ENCODE data around the gene ZNF462.
"Not testable (repeated sequence)": the region's sequence is repeated elsewhere in the genome, so short reads cannot be mapped to it uniquely, and the experiment has no call there.

Gene ZNF462

DNA sequence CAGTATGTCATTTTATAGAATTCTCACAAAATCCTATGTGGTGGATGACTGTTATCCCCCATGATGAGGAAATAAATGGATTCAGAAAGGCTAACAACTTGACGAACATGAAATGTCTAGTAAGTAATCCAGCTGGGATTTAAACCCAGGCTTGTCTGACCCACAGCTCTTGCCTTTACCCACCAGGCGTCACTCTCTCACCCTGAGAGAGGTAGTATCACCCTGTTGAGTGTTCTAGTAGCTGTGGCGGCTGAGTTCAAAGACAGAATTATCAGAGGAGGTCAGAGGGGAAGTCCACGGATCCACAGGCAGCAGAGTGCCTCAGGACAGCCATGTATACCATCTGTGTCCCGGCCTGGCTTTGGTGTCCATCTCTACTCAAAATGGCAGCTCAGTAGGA is 113.8 kb downstream of the ZNF462 start:
- no peak for DNase-seq (ENCODE audit: low spot score)
- H3K4me1 ChIP-seq (ENCODE audit: insufficient read depth, poor library complexity, severe bottlenecking): no peaks in the 10 kb centered on the region
- ATAC-seq (ENCODE audit: low read depth): no peak
- no peak overlapping the region for H3K27ac ChIP-seq (ENCODE audit: poor library complexity, severe bottlenecking)
- no peak overlapping the region for H3K4me3 ChIP-seq (ENCODE audit: severe bottlenecking)
- H3K9me3 ChIP-seq (ENCODE audit: severe bottlenecking): no peaks in the 10 kb centered on the region
- no peaks in the 10 kb centered on the region for H3K27me3 ChIP-seq (ENCODE audit: insufficient read depth, poor library complexity, severe bottlenecking)
- TF ChIP-seq, protein P1, sequence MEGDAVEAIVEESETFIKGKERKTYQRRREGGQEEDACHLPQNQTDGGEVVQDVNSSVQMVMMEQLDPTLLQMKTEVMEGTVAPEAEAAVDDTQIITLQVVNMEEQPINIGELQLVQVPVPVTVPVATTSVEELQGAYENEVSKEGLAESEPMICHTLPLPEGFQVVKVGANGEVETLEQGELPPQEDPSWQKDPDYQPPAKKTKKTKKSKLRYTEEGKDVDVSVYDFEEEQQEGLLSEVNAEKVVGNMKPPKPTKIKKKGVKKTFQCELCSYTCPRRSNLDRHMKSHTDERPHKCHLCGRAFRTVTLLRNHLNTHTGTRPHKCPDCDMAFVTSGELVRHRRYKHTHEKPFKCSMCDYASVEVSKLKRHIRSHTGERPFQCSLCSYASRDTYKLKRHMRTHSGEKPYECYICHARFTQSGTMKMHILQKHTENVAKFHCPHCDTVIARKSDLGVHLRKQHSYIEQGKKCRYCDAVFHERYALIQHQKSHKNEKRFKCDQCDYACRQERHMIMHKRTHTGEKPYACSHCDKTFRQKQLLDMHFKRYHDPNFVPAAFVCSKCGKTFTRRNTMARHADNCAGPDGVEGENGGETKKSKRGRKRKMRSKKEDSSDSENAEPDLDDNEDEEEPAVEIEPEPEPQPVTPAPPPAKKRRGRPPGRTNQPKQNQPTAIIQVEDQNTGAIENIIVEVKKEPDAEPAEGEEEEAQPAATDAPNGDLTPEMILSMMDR (IDR thresholded peaks at IDR 0.05; ENCODE audit: poor library complexity, severe bottlenecking): no peak
- H3K36me3 ChIP-seq (ENCODE audit: low read depth): peaks cover 77% of the 10 kb centered on the region

- no peak overlapping the region for H3K27ac ChIP-seq (ENCODE audit: poor library complexity, severe bottlenecking)
- H3K4me3 ChIP-seq (ENCODE audit: severe bottlenecking): no peak overlapping the region
- H3K4me1 ChIP-seq (ENCODE audit: insufficient read depth, poor library complexity, severe bottlenecking): no peaks in the 10 kb centered on the region
- H3K27me3 ChIP-seq (ENCODE audit: insufficient read depth, poor library complexity, severe bottlenecking): no peaks in the 10 kb centered on the region
- DNase-seq (ENCODE audit: low spot score) (no peak), ATAC-seq (ENCODE audit: low read depth) (no peak)
- peaks cover 61% of the 10 kb centered on the region for H3K36me3 ChIP-seq (ENCODE audit: low read depth)
- TF ChIP-seq, protein P1 (IDR thresholded peaks at IDR 0.05; ENCODE audit: poor library complexity, severe bottlenecking): no peak
- H3K9me3 ChIP-seq (ENCODE audit: severe bottlenecking): no peaks in the 10 kb centered on the region
These were observed 117.7 kb downstream of the ZNF462 start for GRCh38 chr9:106980551-106981101.

GRCh38 chr9:106981396-106982287 is 118.7 kb downstream of the ZNF462 start:
- no peak for ATAC-seq (ENCODE audit: low read depth)
- H3K4me3 ChIP-seq (ENCODE audit: severe bottlenecking): no peak overlapping the region
- peaks cover 61% of the 10 kb centered on the region for H3K36me3 ChIP-seq (ENCODE audit: low read depth)
- no peak overlapping the region for H3K27ac ChIP-seq (ENCODE audit: poor library complexity, severe bottlenecking)
- H3K27me3 ChIP-seq (ENCODE audit: insufficient read depth, poor library complexity, severe bottlenecking): no peaks in the 10 kb centered on the region
- no peaks in the 10 kb centered on the region for H3K9me3 ChIP-seq (ENCODE audit: severe bottlenecking)
- H3K4me1 ChIP-seq (ENCODE audit: insufficient read depth, poor library complexity, severe bottlenecking): no peaks in the 10 kb centered on the region
- DNase-seq (ENCODE audit: low spot score): no peak
- TF ChIP-seq, protein P1 (IDR thresholded peaks at IDR 0.05; ENCODE audit: poor library complexity, severe bottlenecking): no peak

DNA sequence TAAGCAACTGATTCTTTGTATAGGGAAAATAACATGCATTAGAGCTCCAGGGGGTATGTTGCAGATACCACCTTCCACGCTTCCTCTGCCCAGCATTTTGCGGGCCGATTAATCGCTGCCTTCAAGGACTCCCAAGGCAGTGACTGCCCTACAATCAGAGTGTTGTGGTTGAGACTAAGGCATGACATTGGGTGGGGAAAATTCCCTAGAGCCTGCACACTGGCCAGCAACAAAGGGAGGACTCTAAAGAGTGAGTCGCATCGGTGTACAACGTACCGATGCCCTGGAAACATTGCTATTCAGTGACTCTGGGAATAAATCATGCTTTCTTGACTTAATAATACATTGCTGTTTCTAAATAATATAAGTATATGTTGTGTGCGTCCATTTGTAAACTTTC is 119.7 kb downstream of the ZNF462 start:
- Histone ChIP-seq H3K4me1 (ENCODE audit: insufficient read depth, poor library complexity, severe bottlenecking) (no peaks in the 10 kb centered on the region), H3K36me3 (ENCODE audit: low read depth) (peaks cover 61% of the 10 kb centered on the region), H3K27ac (ENCODE audit: poor library complexity, severe bottlenecking) (no peak overlapping the region), H3K4me3 (ENCODE audit: severe bottlenecking) (no peak overlapping the region), H3K9me3 (ENCODE audit: severe bottlenecking) (no peaks in the 10 kb centered on the region), H3K27me3 (ENCODE audit: insufficient read depth, poor library complexity, severe bottlenecking) (no peaks in the 10 kb centered on the region)
- TF ChIP-seq, protein P1 (IDR thresholded peaks at IDR 0.05; ENCODE audit: poor library complexity, severe bottlenecking): no peak
- no peak for DNase-seq (ENCODE audit: low spot score)
- no peak for ATAC-seq (ENCODE audit: low read depth)

DNA sequence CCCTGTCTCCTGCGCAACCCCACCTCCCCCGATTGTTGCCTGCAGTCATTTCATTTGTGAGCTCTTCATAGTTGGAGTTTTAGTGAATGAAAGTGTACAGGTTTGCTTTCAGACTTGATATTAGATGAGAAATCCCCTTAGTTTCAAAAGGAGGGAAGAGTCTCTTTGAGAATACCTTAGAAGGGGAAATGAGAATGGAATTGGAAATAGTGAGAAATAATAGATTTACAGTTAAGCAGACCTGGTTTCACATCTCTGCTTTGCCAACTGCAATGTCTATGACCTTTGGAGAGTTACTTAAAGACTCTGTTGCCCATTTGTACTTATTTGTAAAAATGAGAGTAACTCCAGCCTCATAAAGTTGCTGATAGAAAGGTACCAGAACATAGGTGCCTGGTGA is 120.4 kb downstream of the ZNF462 start:
- Histone ChIP-seq H3K27me3 (ENCODE audit: insufficient read depth, poor library complexity, severe bottlenecking) (no peaks in the 10 kb centered on the region), H3K4me1 (ENCODE audit: insufficient read depth, poor library complexity, severe bottlenecking) (no peaks in the 10 kb centered on the region), H3K36me3 (ENCODE audit: low read depth) (peaks cover 65% of the 10 kb centered on the region), H3K27ac (ENCODE audit: poor library complexity, severe bottlenecking) (no peak overlapping the region), H3K9me3 (ENCODE audit: severe bottlenecking) (no peaks in the 10 kb centered on the region), H3K4me3 (ENCODE audit: severe bottlenecking) (no peak overlapping the region)
- no peak for DNase-seq (ENCODE audit: low spot score)
- TF ChIP-seq, protein P1 (IDR thresholded peaks at IDR 0.05; ENCODE audit: poor library complexity, severe bottlenecking): no peak
- no peak for ATAC-seq (ENCODE audit: low read depth)

DNA sequence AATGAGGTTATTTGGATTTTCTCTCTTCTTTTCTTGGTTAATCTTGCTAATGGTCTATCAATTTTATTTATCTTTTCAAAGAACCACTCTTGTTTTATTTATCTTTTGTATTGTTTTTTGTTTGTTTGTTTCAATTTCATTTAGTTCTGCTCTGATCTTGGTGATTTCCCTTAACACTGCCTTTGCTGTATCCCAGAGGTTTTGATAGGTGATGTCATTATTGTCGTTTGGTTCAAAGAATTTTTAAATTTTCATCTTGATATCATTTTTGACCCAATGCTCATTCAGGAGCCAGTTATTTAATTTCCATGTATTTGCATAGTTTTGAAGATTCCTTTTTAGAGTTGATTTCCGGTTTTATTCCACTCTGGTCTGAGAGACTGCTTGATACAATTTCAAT is 126.9 kb downstream of the ZNF462 start:
- not testable (repeated sequence) for ATAC-seq (ENCODE audit: low read depth); H3K27me3 ChIP-seq (ENCODE audit: insufficient read depth, poor library complexity, severe bottlenecking); H3K27ac ChIP-seq (ENCODE audit: poor library complexity, severe bottlenecking); H3K9me3 ChIP-seq (ENCODE audit: severe bottlenecking); H3K4me3 ChIP-seq (ENCODE audit: severe bottlenecking); DNase-seq (ENCODE audit: low spot score); H3K4me1 ChIP-seq (ENCODE audit: insufficient read depth, poor library complexity, severe bottlenecking)
- H3K36me3 ChIP-seq (ENCODE audit: low read depth): peaks cover 70% of the 10 kb centered on the region
